MCF 10A (cell line): ENCODE measurements around the gene PGRMC2. TPM values are rescaled to one million over a fixed set of nuclear protein-coding genes. Genes with fewer than 3 reads are reported as not detected.
"Not testable (repeated sequence)": the region's sequence is repeated elsewhere in the genome, so short reads cannot be mapped to it uniquely, and the experiment has no call there.

Experiments
- BruUV-seq: library from RNA; stranded (reverse); fragments of 400-500 nt; replicated peaks from 2 replicates; lab custom pipeline; 2021; lab: Mats Ljungman, UMichigan
- CTCF ChIA-PET: fragments of 300-600 bp; sonication (Branson Sonifier 250); formaldehyde crosslinking; extraction: SDS; loops from one replicate; lab custom pipeline; 2021; ENCODE audit warnings: antibody characterized with exemption, inconsistent platforms; lab: Yijun Ruan, JAX
- POLR2A ChIA-PET: fragments of 300-600, 350-650 bp; sonication (Branson Sonifier 250); formaldehyde crosslinking; extraction: SDS; loops from one replicate; lab custom pipeline; 2020; ENCODE audit warnings: antibody characterized with exemption, inconsistent platforms; lab: Yijun Ruan, JAX
- DNase-seq: peaks from one replicate; pipeline ENCODE4 v3.0.0-alpha.2; 2018; ENCODE audit not compliant: unreplicated experiment
- H3K27ac Mint-ChIP-seq: one replicate; pipeline ENCODE4 v1.8.0; 2022; ENCODE audit warnings: mild to moderate bottlenecking, low read depth, mixed read lengths; ENCODE audit not compliant: unreplicated experiment
- H3K27me3 Mint-ChIP-seq: one replicate; pipeline ENCODE4 v1.8.0; 2022; ENCODE audit warnings: mixed read lengths; ENCODE audit not compliant: insufficient read depth, unreplicated experiment
- H3K36me3 Mint-ChIP-seq: one replicate; pipeline ENCODE4 v1.8.0; 2022; ENCODE audit warnings: mild to moderate bottlenecking, moderate library complexity, mixed read lengths; ENCODE audit not compliant: insufficient read depth, unreplicated experiment
- H3K4me1 Mint-ChIP-seq: one replicate; pipeline ENCODE4 v1.8.0; 2022; ENCODE audit warnings: mixed read lengths; ENCODE audit not compliant: insufficient read depth, unreplicated experiment
- H3K4me3 Mint-ChIP-seq: one replicate; pipeline ENCODE4 v1.8.0; 2022; ENCODE audit warnings: mild to moderate bottlenecking, moderate library complexity, mixed read lengths; ENCODE audit not compliant: unreplicated experiment
- H3K9me3 Mint-ChIP-seq: one replicate; pipeline ENCODE4 v1.8.0; 2022; ENCODE audit warnings: mixed read lengths; ENCODE audit not compliant: unreplicated experiment
- intact Hi-C: fragments of 100-400 bp; cut with micrococcal nuclease; formaldehyde crosslinking; loops from 2 replicates; pipeline ENCODE4 v1.14.1; 2022
- total RNA-seq: library from RNA; stranded (reverse); gene quantifications from 2 replicates; pipeline ENCODE4 v1.2.3, GENCODE V29; 2022
- TF ChIP-seq, protein P1 (sequence below): fragments of 200-600 bp; IDR thresholded peaks from one replicate; pipeline ENCODE4 v1.8.0; 2022; ENCODE audit warnings: antibody characterized with exemption, mild to moderate bottlenecking; ENCODE audit not compliant: unreplicated experiment

PGRMC2 gene
- total RNA-seq, 1 experiment from 2014 or later, result 54.3 TPM

DNA sequence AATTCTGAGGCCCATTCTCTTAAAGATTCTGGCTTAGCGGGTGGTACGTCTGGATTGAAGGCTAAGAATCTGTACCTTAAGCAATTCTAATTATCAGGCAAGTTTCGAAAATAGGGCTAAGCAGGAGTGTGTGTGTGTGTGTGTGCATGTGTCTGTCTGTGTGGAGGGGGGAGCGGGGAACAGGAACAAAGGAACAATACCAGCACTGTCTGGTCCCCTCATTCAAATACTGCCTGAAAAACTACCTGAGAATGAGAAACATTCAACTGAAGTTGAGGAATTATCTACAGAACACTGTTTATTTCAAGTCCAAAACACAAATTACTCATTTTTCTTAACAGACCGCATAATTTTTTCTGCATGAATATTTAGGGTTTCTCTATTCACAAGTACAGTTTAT, 18.6 kb downstream of the PGRMC2 start:
- BruUV-seq, result no TSS peak
- no peak overlapping the region for H3K4me3 Mint-ChIP-seq
- intact Hi-C loops, result no loop called here
- H3K27me3 Mint-ChIP-seq, result no peaks in the 10 kb centered on the region
- TF ChIP-seq, protein P1, sequence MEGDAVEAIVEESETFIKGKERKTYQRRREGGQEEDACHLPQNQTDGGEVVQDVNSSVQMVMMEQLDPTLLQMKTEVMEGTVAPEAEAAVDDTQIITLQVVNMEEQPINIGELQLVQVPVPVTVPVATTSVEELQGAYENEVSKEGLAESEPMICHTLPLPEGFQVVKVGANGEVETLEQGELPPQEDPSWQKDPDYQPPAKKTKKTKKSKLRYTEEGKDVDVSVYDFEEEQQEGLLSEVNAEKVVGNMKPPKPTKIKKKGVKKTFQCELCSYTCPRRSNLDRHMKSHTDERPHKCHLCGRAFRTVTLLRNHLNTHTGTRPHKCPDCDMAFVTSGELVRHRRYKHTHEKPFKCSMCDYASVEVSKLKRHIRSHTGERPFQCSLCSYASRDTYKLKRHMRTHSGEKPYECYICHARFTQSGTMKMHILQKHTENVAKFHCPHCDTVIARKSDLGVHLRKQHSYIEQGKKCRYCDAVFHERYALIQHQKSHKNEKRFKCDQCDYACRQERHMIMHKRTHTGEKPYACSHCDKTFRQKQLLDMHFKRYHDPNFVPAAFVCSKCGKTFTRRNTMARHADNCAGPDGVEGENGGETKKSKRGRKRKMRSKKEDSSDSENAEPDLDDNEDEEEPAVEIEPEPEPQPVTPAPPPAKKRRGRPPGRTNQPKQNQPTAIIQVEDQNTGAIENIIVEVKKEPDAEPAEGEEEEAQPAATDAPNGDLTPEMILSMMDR, result no peak
- no peaks in the 10 kb centered on the region for H3K9me3 Mint-ChIP-seq
- no peak for DNase-seq
- POLR2A ChIA-PET, result no interaction called here
- H3K4me1 Mint-ChIP-seq, result no peaks in the 10 kb centered on the region
- H3K36me3 Mint-ChIP-seq, result peaks cover 41% of the 10 kb centered on the region
- H3K27ac Mint-ChIP-seq, result no peak overlapping the region
- CTCF ChIA-PET, result no interaction called here

DNA sequence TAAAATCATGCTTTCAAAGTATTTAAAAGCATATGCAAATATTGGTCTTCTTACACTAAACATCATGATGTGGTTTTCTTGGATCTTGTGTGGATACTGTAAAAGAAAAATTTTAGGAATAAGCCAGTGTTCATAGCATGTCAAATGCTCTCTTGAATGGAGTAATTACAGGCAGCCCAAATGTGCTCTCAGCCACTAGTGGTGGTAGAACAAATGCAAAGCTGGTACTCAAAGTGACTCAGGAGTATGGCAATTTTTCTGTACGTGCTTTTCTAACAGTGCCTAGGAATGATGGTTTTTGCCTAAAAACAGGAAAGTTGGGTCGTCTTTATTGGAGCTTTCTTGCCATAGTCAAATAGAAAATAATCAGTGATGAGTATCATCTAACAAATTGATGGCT, 19.9 kb downstream of the PGRMC2 start:
- no peak overlapping the region for H3K27ac Mint-ChIP-seq
- no peak for DNase-seq
- H3K9me3 Mint-ChIP-seq, result no peaks in the 10 kb centered on the region
- TF ChIP-seq, protein P1, result no peak
- CTCF ChIA-PET, result interaction anchor here (0.6 to 1.3 kb wide), 3 partner anchors 76 to 314 kb away, joined by 3 to 4 read pairs (median 3); no protein-coding TSS in a partner anchor
- no peaks in the 10 kb centered on the region for H3K27me3 Mint-ChIP-seq
- no peak overlapping the region for H3K4me3 Mint-ChIP-seq
- H3K36me3 Mint-ChIP-seq, result peaks cover 39% of the 10 kb centered on the region
- H3K4me1 Mint-ChIP-seq, result no peaks in the 10 kb centered on the region
- POLR2A ChIA-PET, result interaction anchor here (0.7 to 1.4 kb wide), 2 partner anchors 15 to 26 kb away, joined by 3 to 4 read pairs; no protein-coding TSS in a partner anchor
- intact Hi-C loops, result no loop called here
- TSS peak; percentile 0 for BruUV-seq

DNA sequence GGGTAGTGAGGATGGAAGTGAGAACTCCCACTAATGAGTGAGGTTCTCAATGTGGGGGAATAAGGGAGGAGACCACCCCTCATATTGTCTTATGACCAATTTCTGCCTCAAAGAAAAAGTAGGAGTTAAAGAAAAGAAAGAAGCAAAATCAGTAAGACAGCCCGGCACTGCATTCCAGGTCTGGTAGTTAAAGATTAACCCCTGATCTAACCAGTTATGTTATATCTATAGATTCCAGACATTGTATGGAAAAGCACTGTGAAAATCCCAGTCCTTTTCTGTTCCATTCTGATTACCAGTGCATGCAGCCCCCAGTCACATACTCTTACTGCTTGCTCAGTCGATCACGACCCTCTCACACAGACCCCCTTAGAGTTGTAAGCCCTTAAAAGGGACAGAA, 20.4 kb downstream of the PGRMC2 start:
- DNase-seq, H3K4me3 Mint-ChIP-seq, H3K27me3 Mint-ChIP-seq, H3K27ac Mint-ChIP-seq, BruUV-seq, H3K4me1 Mint-ChIP-seq, intact Hi-C loops, H3K9me3 Mint-ChIP-seq: not testable (repeated sequence)
- POLR2A ChIA-PET, result interaction anchor here (1.4 kb wide), 1 partner anchor 16 kb away, joined by 3 read pairs; no protein-coding TSS in a partner anchor
- H3K36me3 Mint-ChIP-seq, result peaks cover 33% of the 10 kb centered on the region
- CTCF ChIA-PET, result interaction anchor here (0.7 to 1.3 kb wide), 2 partner anchors 75 to 315 kb away, joined by 3 to 4 read pairs; no protein-coding TSS in a partner anchor

DNA sequence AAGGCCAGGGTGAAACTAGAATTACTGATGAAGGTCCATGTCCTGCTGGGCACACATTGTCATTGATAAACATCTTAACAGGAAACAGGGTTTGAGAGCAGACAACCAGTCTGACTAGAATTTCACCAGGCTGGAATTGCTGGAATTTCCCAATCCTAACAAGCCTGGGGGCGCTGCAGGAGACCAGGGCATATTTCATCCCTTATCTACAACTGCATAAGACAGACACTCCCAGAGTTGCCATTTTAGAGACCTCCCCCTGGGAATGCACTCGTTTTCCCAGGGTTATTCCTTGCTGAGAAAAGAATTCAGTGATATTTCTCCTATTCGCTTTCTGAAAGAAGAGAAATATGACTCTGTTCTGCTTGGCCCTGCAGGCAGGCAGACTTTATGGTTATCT, 22.1 kb downstream of the PGRMC2 start:
- H3K27ac Mint-ChIP-seq, intact Hi-C loops, DNase-seq, POLR2A ChIA-PET, CTCF ChIA-PET, H3K27me3 Mint-ChIP-seq, H3K4me3 Mint-ChIP-seq, H3K9me3 Mint-ChIP-seq, H3K4me1 Mint-ChIP-seq, BruUV-seq: not testable (repeated sequence)
- H3K36me3 Mint-ChIP-seq, result peaks cover 20% of the 10 kb centered on the region

DNA sequence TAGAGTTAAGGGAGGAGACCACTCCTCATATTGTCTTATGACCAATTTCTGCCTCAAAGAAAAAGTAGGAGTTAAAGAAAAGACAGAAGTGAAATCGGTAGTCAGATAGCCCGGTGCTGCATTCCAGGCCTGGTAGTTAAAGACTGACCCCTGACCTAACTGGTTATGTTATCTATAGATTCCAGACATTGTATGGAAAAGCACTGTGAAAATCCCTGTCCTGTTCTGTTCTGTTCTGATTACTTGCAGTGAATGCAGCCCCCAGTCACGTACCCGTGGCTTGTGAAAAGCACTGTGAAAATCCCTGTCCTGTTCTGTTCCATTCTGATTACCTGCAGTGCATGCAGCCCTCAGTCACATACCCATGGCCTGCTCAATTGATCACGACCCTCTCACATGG, 27.7 kb downstream of the PGRMC2 start:
- H3K9me3 Mint-ChIP-seq, CTCF ChIA-PET, H3K27ac Mint-ChIP-seq, H3K4me3 Mint-ChIP-seq, POLR2A ChIA-PET, DNase-seq, intact Hi-C loops, H3K4me1 Mint-ChIP-seq, H3K27me3 Mint-ChIP-seq, BruUV-seq, H3K36me3 Mint-ChIP-seq: not testable (repeated sequence)

DNA sequence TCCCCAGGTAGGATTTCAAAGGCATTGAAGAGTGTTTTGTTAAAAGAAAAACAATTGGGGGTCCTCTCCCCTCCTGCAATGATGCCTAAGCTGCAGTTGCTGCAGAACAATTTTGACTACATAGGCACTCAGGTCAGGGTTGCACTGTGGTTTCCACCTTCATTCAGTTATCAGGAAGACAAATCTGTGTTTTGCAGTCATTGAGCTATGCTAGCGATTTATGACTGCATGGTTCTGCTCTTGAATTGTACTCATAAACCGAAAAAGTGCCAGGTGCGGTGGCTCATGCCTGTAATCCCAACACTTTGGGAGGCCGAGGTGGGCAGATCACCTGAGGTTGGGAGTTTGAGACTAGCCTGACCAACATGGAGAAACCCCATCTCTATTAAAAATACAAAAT, 29.4 kb downstream of the PGRMC2 start:
- H3K9me3 Mint-ChIP-seq, DNase-seq, H3K36me3 Mint-ChIP-seq, H3K27me3 Mint-ChIP-seq, BruUV-seq, intact Hi-C loops, H3K27ac Mint-ChIP-seq, POLR2A ChIA-PET, H3K4me3 Mint-ChIP-seq, H3K4me1 Mint-ChIP-seq: not testable (repeated sequence)
- CTCF ChIA-PET, result interaction anchor here (0.6 to 1.6 kb wide), 2 partner anchors 37 to 66 kb away, joined by 3 to 5 read pairs; no protein-coding TSS in a partner anchor
